SK-N-SH treated with all-trans-retinoic acid at 6 μM for 48 hours (cell line): ENCODE measurements around the gene TMC8.

Experiments used
- ATAC-seq: fragments of 200-7000 bp; cut with Tn5 transposase; 3 replicates; pipeline ENCODE4 v1.9.1; 2020; ENCODE audit warnings: mild to moderate bottlenecking, moderate library complexity
- ARNTL ChIP-seq: fragments of 450-650 bp; formaldehyde crosslinking; IDR thresholded peaks from 2 replicates; pipeline ENCODE4 v1.5.0; 2020; ENCODE audit warnings: low read depth, mild to moderate bottlenecking, moderate library complexity, borderline replicate concordance
- BACH2 ChIP-seq: fragments of 250-450 bp; sonication (Bioruptor Pico); IDR thresholded peaks from 2 replicates; pipeline ENCODE4 v1.9.0; 2021; ENCODE audit warnings: mild to moderate bottlenecking, borderline replicate concordance
- CREB5 ChIP-seq: fragments of 250-450 bp; sonication (Bioruptor Pico); IDR thresholded peaks from 2 replicates; pipeline ENCODE4 v1.5.1; 2020; ENCODE audit warnings: low read depth, mild to moderate bottlenecking, moderate library complexity
- CSDC2 ChIP-seq: fragments of 250-450 bp; sonication (Bioruptor Pico); IDR thresholded peaks from 2 replicates; pipeline ENCODE4 v1.5.0; 2020; ENCODE audit warnings: mild to moderate bottlenecking, moderate library complexity
- CSRNP3 ChIP-seq: fragments of 250-450 bp; sonication (Bioruptor Pico); IDR thresholded peaks from 2 replicates; pipeline ENCODE4 v1.5.1; 2021; ENCODE audit warnings: mild to moderate bottlenecking, moderate library complexity
- ESRRG ChIP-seq: fragments of 250-450 bp; sonication (Bioruptor Pico); IDR thresholded peaks from 2 replicates; pipeline ENCODE4 v1.6.1; 2021; ENCODE audit warnings: mild to moderate bottlenecking
- GLIS3 ChIP-seq: fragments of 250-450 bp; sonication (Bioruptor Pico); IDR thresholded peaks from 2 replicates; pipeline ENCODE4 v1.5.0; 2020; ENCODE audit warnings: mild to moderate bottlenecking, moderate library complexity
- ISL1 ChIP-seq: fragments of 250-450 bp; sonication (Bioruptor Pico); IDR thresholded peaks from 2 replicates; pipeline ENCODE4 v2.1.2; 2022; ENCODE audit warnings: mild to moderate bottlenecking, moderate library complexity
- OSR1 ChIP-seq: fragments of 250-450 bp; sonication (Bioruptor Pico); IDR thresholded peaks from 2 replicates; pipeline ENCODE4 v1.8.0; 2022; ENCODE audit warnings: moderate library complexity, mild to moderate bottlenecking, inconsistent platforms
- PATZ1 ChIP-seq: fragments of 250-450 bp; sonication (Bioruptor Pico); IDR thresholded peaks from 2 replicates; pipeline ENCODE4 v1.8.0; 2020; ENCODE audit warnings: mild to moderate bottlenecking, moderate library complexity, borderline replicate concordance
- PPARA ChIP-seq: fragments of 250-450 bp; sonication (Bioruptor Pico); IDR thresholded peaks from 2 replicates; pipeline ENCODE4 v1.5.0; 2020; ENCODE audit warnings: mild to moderate bottlenecking, borderline replicate concordance
- RARB ChIP-seq: fragments of 250-450 bp; sonication (Bioruptor Pico); IDR thresholded peaks from 2 replicates; pipeline ENCODE4 v1.8.0; 2021; ENCODE audit warnings: mild to moderate bottlenecking, moderate library complexity
- SNAI2 ChIP-seq: fragments of 250-450 bp; sonication (Bioruptor Pico); IDR thresholded peaks from 2 replicates; pipeline ENCODE4 v1.5.0; 2020; ENCODE audit warnings: mild to moderate bottlenecking, moderate library complexity
- TCF4 ChIP-seq: fragments of 250-450 bp; sonication (Bioruptor Pico); IDR thresholded peaks from 2 replicates; pipeline ENCODE4 v1.8.0; 2021; ENCODE audit warnings: mild to moderate bottlenecking, moderate library complexity, borderline replicate concordance
- TOX ChIP-seq: fragments of 250-450 bp; sonication (Bioruptor Pico); IDR thresholded peaks from 2 replicates; pipeline ENCODE4 v1.8.0; 2021; ENCODE audit warnings: mild to moderate bottlenecking, moderate library complexity, borderline replicate concordance
- TSHZ2 ChIP-seq: fragments of 250-450 bp; sonication (Bioruptor Pico); IDR thresholded peaks from 2 replicates; pipeline ENCODE4 v1.5.0; 2020; ENCODE audit warnings: mild to moderate bottlenecking, moderate library complexity
- ZC3H10 ChIP-seq: fragments of 250-450 bp; sonication (Bioruptor Pico); IDR thresholded peaks from 2 replicates; pipeline ENCODE4 v1.5.1; 2021; ENCODE audit warnings: mild to moderate bottlenecking, moderate library complexity
- ZFP3 ChIP-seq: fragments of 250-450 bp; sonication (Bioruptor Pico); IDR thresholded peaks from 2 replicates; pipeline ENCODE4 v1.5.0; 2020; ENCODE audit warnings: mild to moderate bottlenecking, moderate library complexity
- ZFP30 ChIP-seq: fragments of 450-650 bp; formaldehyde crosslinking; IDR thresholded peaks from 2 replicates; pipeline ENCODE4 v1.5.0; 2022; ENCODE audit warnings: mild to moderate bottlenecking, moderate library complexity
- ZNF565 ChIP-seq: fragments of 450-650 bp; formaldehyde crosslinking; conservative IDR thresholded peaks from 2 replicates; pipeline ENCODE4 v1.5.0; 2020; ENCODE audit warnings: low read depth, mild to moderate bottlenecking, moderate library complexity
- ZNF70 ChIP-seq: fragments of 450-650 bp; formaldehyde crosslinking; IDR thresholded peaks from 2 replicates; pipeline ENCODE4 v1.5.0; 2020; ENCODE audit warnings: mild to moderate bottlenecking, moderate library complexity

Gene TMC8

GRCh38 chr17:78164748-78165607 lies 34.4 kb downstream of the TMC8 start:
- TF ChIP-seq CSRNP3 (CRISPR knock-in tag): no peak
- TF ChIP-seq BACH2: no peak
- no peak for TF ChIP-seq ESRRG (CRISPR knock-in tag)
- no peak for TF ChIP-seq ARNTL (CRISPR knock-in tag)
- TF ChIP-seq CREB5: no peak
- TF ChIP-seq RARB: no peak
- TF ChIP-seq OSR1 (CRISPR knock-in tag): no peak
- no peak for ATAC-seq

GRCh38 chr17:78166416-78166815 lies 35.8 kb downstream of the TMC8 start:
- no peak for ATAC-seq
- no peak for TF ChIP-seq RARB
- no peak for TF ChIP-seq PATZ1 (CRISPR knock-in tag)
- no peak for TF ChIP-seq CSDC2 (CRISPR knock-in tag)
- TF ChIP-seq ZFP30 (CRISPR knock-in tag): no peak
- TF ChIP-seq ZC3H10 (CRISPR knock-in tag): no peak
- no peak for TF ChIP-seq CSRNP3 (CRISPR knock-in tag)
- no peak for TF ChIP-seq ZNF70 (CRISPR knock-in tag)
- no peak for TF ChIP-seq GLIS3 (CRISPR knock-in tag)
- TF ChIP-seq PPARA (CRISPR knock-in tag): no peak
- TF ChIP-seq TOX (CRISPR knock-in tag): no peak
- TF ChIP-seq ARNTL (CRISPR knock-in tag): no peak
- TF ChIP-seq OSR1 (CRISPR knock-in tag): no peak
- no peak for TF ChIP-seq ZFP3 (CRISPR knock-in tag)
- no peak for TF ChIP-seq SNAI2 (CRISPR knock-in tag)
- TF ChIP-seq CREB5: no peak
- no peak for TF ChIP-seq BACH2
- no peak for TF ChIP-seq TSHZ2 (CRISPR knock-in tag)
- TF ChIP-seq ISL1 (CRISPR knock-in tag): no peak
- no peak for TF ChIP-seq TCF4 (CRISPR knock-in tag)
- TF ChIP-seq ZNF565: no peak
